GM21390 (cell line): Measurements from ENCODE around the gene RTN4RL1.
"Not testable (repeated sequence)": the region's sequence is repeated elsewhere in the genome, so short reads cannot be mapped to it uniquely, and the experiment has no call there.

Experiments used
- ATAC-seq: cut with Tn5 transposase; IDR thresholded peaks from one replicate; pipeline ENCODE4 v1.9.1; 2021; ENCODE audit not compliant: unreplicated experiment

RTN4RL1 gene

GRCh38 chr17:2008332-2009126, 16.6 kb downstream of the RTN4RL1 start:
- ATAC-seq = no peak

GRCh38 chr17:2004435-2004952, 20.6 kb downstream of the RTN4RL1 start:
- no peak for ATAC-seq

- ATAC-seq = no peak
Measured at GRCh38 chr17:2003525-2003924, 21.6 kb downstream of the RTN4RL1 start.

- ATAC-seq = no peak
Measured at GRCh38 chr17:2002767-2003329, 22.3 kb downstream of the RTN4RL1 start.

GRCh38 chr17:1999557-2000251, 25.4 kb downstream of the RTN4RL1 start:
- no peak for ATAC-seq

GRCh38 chr17:1997927-1998742, 27.0 kb downstream of the RTN4RL1 start:
- no peak for ATAC-seq

GRCh38 chr17:1997289-1997926, 27.7 kb downstream of the RTN4RL1 start:
- ATAC-seq = no peak

GRCh38 chr17:1996800-1997288, 28.3 kb downstream of the RTN4RL1 start:
- ATAC-seq = no peak

- no peak for ATAC-seq
Measured at GRCh38 chr17:1995907-1996799, 29.0 kb downstream of the RTN4RL1 start.

GRCh38 chr17:1995321-1995892, 29.7 kb downstream of the RTN4RL1 start:
- ATAC-seq = no peak

GRCh38 chr17:1994707-1995106, 30.4 kb downstream of the RTN4RL1 start:
- no peak for ATAC-seq

GRCh38 chr17:1992541-1992940, 32.6 kb downstream of the RTN4RL1 start:
- ATAC-seq = no peak

GRCh38 chr17:1989135-1989534, 36.0 kb downstream of the RTN4RL1 start:
- no peak for ATAC-seq

GRCh38 chr17:1986783-1987451, 38.2 kb downstream of the RTN4RL1 start:
- ATAC-seq = no peak

- no peak for ATAC-seq
Measured at GRCh38 chr17:1985686-1986085, 39.4 kb downstream of the RTN4RL1 start.

- ATAC-seq = no peak
Measured at GRCh38 chr17:1985093-1985492, 40.0 kb downstream of the RTN4RL1 start.

GRCh38 chr17:1982793-1983366, 42.3 kb downstream of the RTN4RL1 start:
- ATAC-seq = not testable (repeated sequence)

- no peak for ATAC-seq
Measured at GRCh38 chr17:1980665-1981250, 44.4 kb downstream of the RTN4RL1 start.
